B cell (primary cell): ENCODE results near the gene TWNK. TPM values are rescaled to one million over a fixed set of nuclear protein-coding genes. Genes with fewer than 3 reads are reported as not detected.

ENCODE experiments used
- ATAC-seq: fragments of 200-7000 bp; cut with Tn5 transposase; one replicate; pipeline ENCODE4 v1.10.0; 2021; ENCODE audit warnings: low read depth, mild to moderate bottlenecking, moderate number of reproducible peaks, moderate library complexity
- CTCF ChIA-PET: fragments of 350-600 bp; sonication (Branson Sonifier 250); formaldehyde crosslinking; loops from one replicate; lab custom pipeline; 2021; ENCODE audit warnings: antibody characterized with exemption, inconsistent platforms; lab: Charles Lee
- POLR2A ChIA-PET: fragments of 350-600 bp; sonication (Branson Sonifier 250); formaldehyde crosslinking; loops from one replicate; lab custom pipeline; 2021; ENCODE audit warnings: antibody characterized with exemption; lab: Charles Lee
- DNase-seq: peaks from one replicate; pipeline ENCODE4 v3.0.0; 2013
- H2AFZ ChIP-seq: 2 replicates; pipeline ENCODE4 v1.6.1; 2012; ENCODE audit warnings: mild to moderate bottlenecking, low read depth, low read length; ENCODE audit not compliant: insufficient read depth, poor library complexity, severe bottlenecking
- H3K27ac ChIP-seq, 2 donors: 1 replicate in 1 of 2; 2 replicates in 1 of 2; pipeline ENCODE4 v1.5.1; 2012 to 2013; ENCODE audit warnings: low read length in 2 of 2, mild to moderate bottlenecking in 2 of 2, moderate library complexity in 1 of 2
- H3K27me3 ChIP-seq, 4 experiments: fragments of 200-600 bp in 1 of 4; sonication (generic) in 1 of 4; replicated peaks in 1 of 4; 1 replicate in 2 of 4; 2 replicates in 2 of 4; pipeline versions ENCODE4 v1.6.1 to v1.7.0; 2013 to 2016; ENCODE audit warnings: low read length in 3 of 4, mild to moderate bottlenecking in 2 of 4, mixed read lengths in 1 of 4, moderate library complexity in 1 of 4; ENCODE audit not compliant: insufficient read depth in 4 of 4, control insufficient read depth in 3 of 4; ENCODE audit errors: control extremely low read depth in 1 of 4
- H3K36me3 ChIP-seq, 2 experiments: replicated peaks in 1 of 2; 1 replicate in 1 of 2; 2 replicates in 1 of 2; pipeline versions ENCODE4 v1.6.1 to v1.7.1; 2013; ENCODE audit warnings: low read length in 1 of 2; ENCODE audit not compliant: insufficient read depth in 2 of 2, control insufficient read depth in 1 of 2; ENCODE audit errors: control extremely low read depth in 1 of 2, extremely low read depth in 1 of 2
- H3K4me1 ChIP-seq, 2 donors: fragments of 200-600 bp in 1 of 2; sonication (generic) in 1 of 2; 1 replicate in 1 of 2; 2 replicates in 1 of 2; pipeline versions ENCODE4 v1.5.1 to v1.6.1; 2013 to 2017; ENCODE audit warnings: low read length in 2 of 2; ENCODE audit not compliant: control insufficient read depth in 2 of 2, insufficient read depth in 2 of 2
- H3K4me2 ChIP-seq: replicated peaks from 2 replicates; pipeline ENCODE3; 2012; ENCODE audit warnings: mild to moderate bottlenecking, low read depth, low read length; ENCODE audit not compliant: poor library complexity, severe bottlenecking
- H3K4me3 ChIP-seq, 5 experiments: fragments of 200-600 bp in 1 of 5; sonication (generic) in 1 of 5; 1 replicate in 3 of 5; 2 replicates in 2 of 5; pipeline versions ENCODE4 v1.5.1 to v1.7.0; 2011 to 2016; ENCODE audit warnings: low read length in 4 of 5, mild to moderate bottlenecking in 4 of 5, low read depth in 2 of 5, control low read depth in 1 of 5, moderate library complexity in 1 of 5; ENCODE audit not compliant: insufficient read depth in 1 of 5; ENCODE audit errors: control extremely low read depth in 1 of 5, extremely low read depth in 1 of 5
- H3K79me2 ChIP-seq: fragments of 200-600 bp; sonication (generic); one replicate; pipeline ENCODE4 v1.6.0; 2016; ENCODE audit warnings: low read length; ENCODE audit not compliant: control insufficient read depth, insufficient read depth
- H3K9ac ChIP-seq: fragments of 200-600 bp; sonication (generic); 2 replicates; pipeline ENCODE4 v1.6.1; 2017; ENCODE audit warnings: mild to moderate bottlenecking, low read length, moderate library complexity
- H3K9me3 ChIP-seq, 3 donors: one replicate each; pipeline versions ENCODE4 v1.6.1 to v1.7.1; 2013; ENCODE audit warnings: low read length in 2 of 3; ENCODE audit not compliant: control insufficient read depth in 2 of 3, insufficient read depth in 1 of 3; ENCODE audit errors: control extremely low read depth in 1 of 3
- H4K20me1 ChIP-seq: 2 replicates; pipeline ENCODE4 v1.6.0; 2012; ENCODE audit warnings: mild to moderate bottlenecking, low read length; ENCODE audit not compliant: insufficient read depth, control insufficient read depth, poor library complexity, severe bottlenecking
- H3K27ac Mint-ChIP-seq: one replicate; pipeline ENCODE4 v1.8.0; 2021; ENCODE audit warnings: mixed read lengths
- H3K27me3 Mint-ChIP-seq: one replicate; pipeline ENCODE4 v1.8.0; 2021; ENCODE audit warnings: mixed read lengths
- H3K4me1 Mint-ChIP-seq: one replicate; pipeline ENCODE4 v1.8.0; 2021; ENCODE audit warnings: mixed read lengths
- H3K4me3 Mint-ChIP-seq: one replicate; pipeline ENCODE4 v1.8.0; 2021; ENCODE audit warnings: mixed read lengths
- H3K9me3 Mint-ChIP-seq: one replicate; pipeline ENCODE4 v1.8.0; 2022; ENCODE audit warnings: mixed read lengths; ENCODE audit not compliant: insufficient read depth
- EZH2 ChIP-seq: IDR thresholded peaks from 2 replicates; pipeline ENCODE4 v1.6.1; 2012; ENCODE audit warnings: borderline replicate concordance, low read depth, mild to moderate bottlenecking, moderate library complexity, low read length; ENCODE audit not compliant: insufficient read depth, poor library complexity, severe bottlenecking
- WGBS: methylation state at CpG from one replicate; pipeline ENCODE4 v1.1.5; 2013; ENCODE audit warnings: missing lambda C conversion rate; ENCODE audit not compliant: insufficient coverage; 5-methylcytosine and 5-hydroxymethylcytosine counted together
- intact Hi-C: fragments of 100-400 bp; cut with micrococcal nuclease; formaldehyde crosslinking; loops from one replicate; pipeline ENCODE4 v1.10.0; 2022
- polyA plus RNA-seq: library from polyadenylated mRNA; depleted of rRNA; stranded (reverse); fragments of >200 nt; gene quantifications from 2 replicates; pipeline ENCODE4 v1.2.3, GENCODE V29; 2012
- total RNA-seq, 2 donors: library from RNA; stranded (reverse); fragments of 120-200 nt in 1 of 2; gene quantifications; 1 replicate in 1 of 2; 2 replicates in 1 of 2; pipeline versions ENCODE4 v1.2.3 to v1.2.4, GENCODE V29; 2013 to 2022
- TF ChIP-seq, protein P1 (sequence below): fragments of 200-600 bp; IDR thresholded peaks from one replicate; pipeline ENCODE4 v1.8.0; 2022; ENCODE audit warnings: antibody characterized with exemption, mild to moderate bottlenecking

Gene TWNK
- total and polyA plus RNA-seq, 2 donors (not counting 1 experiment from before 2014, with no cell fraction given), result 7.2 to 11.8 TPM

DNA sequence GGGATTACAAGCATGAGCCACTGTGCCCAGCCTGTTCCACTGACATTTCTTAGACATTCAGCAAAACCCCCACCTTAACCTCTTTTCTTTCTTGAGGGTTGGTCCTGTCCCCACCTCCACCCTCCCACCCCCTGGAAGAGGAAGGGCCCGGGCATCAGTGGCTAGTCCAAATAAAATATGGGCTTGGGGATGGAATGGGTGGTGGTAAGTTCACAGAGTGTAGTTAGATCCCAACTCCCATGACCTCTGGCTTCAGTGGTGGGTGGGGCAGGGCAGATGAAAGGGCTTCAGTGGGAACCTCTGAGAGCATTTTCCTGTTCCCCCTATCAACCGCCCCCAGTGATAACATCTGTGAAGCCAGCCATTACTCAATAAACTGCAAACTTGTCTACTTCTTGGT is 53.5 kb downstream of the TWNK start:
- Histone ChIP-seq H3K4me1 (peaks cover 6 to 15% of the 10 kb centered on the region in 2 donors), H3K79me2 (no peaks in the 10 kb centered on the region), H3K27ac (no peak overlapping the region), H3K9ac (no peak overlapping the region), H3K27me3 (peaks cover 0 to 6% (median 0%) of the 10 kb centered on the region in 4 experiments), H3K4me3 (no peak overlapping the region), H3K9me3 (no peaks in the 10 kb centered on the region), H2AFZ (no peak overlapping the region), H4K20me1 (no peaks in the 10 kb centered on the region), H3K4me2 (no peak overlapping the region), H3K36me3 (peaks cover 0 to 14% of the 10 kb centered on the region in 2 experiments)
- H3K4me3 Mint-ChIP-seq, result no peak overlapping the region
- H3K27me3 Mint-ChIP-seq, result peaks cover 4% of the 10 kb centered on the region
- intact Hi-C loops, result loop anchor here (1.0 to 5.0 kb wide), 4 partner anchors 9 to 311 kb away; partner anchors contain the start of gene BTRC
- H3K9me3 Mint-ChIP-seq, result no peaks in the 10 kb centered on the region
- TF ChIP-seq EZH2, result no peak
- TF ChIP-seq, protein P1, sequence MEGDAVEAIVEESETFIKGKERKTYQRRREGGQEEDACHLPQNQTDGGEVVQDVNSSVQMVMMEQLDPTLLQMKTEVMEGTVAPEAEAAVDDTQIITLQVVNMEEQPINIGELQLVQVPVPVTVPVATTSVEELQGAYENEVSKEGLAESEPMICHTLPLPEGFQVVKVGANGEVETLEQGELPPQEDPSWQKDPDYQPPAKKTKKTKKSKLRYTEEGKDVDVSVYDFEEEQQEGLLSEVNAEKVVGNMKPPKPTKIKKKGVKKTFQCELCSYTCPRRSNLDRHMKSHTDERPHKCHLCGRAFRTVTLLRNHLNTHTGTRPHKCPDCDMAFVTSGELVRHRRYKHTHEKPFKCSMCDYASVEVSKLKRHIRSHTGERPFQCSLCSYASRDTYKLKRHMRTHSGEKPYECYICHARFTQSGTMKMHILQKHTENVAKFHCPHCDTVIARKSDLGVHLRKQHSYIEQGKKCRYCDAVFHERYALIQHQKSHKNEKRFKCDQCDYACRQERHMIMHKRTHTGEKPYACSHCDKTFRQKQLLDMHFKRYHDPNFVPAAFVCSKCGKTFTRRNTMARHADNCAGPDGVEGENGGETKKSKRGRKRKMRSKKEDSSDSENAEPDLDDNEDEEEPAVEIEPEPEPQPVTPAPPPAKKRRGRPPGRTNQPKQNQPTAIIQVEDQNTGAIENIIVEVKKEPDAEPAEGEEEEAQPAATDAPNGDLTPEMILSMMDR, result no peak
- CTCF ChIA-PET, result interaction anchor here (0.7 to 7.8 kb wide), 17 partner anchors 10 to 1046 kb away, joined by 3 to 306 read pairs (median 4); partner anchors contain the start of genes KAZALD1, PDZD7 and SFXN3
- no peak for ATAC-seq
- POLR2A ChIA-PET, result interaction anchor here (0.7 kb wide), 1 partner anchor 30 kb away, joined by 12 read pairs; no protein-coding TSS in a partner anchor
- H3K4me1 Mint-ChIP-seq, result peaks cover 17% of the 10 kb centered on the region
- H3K27ac Mint-ChIP-seq, result no peak overlapping the region
- no peak for DNase-seq
- 29% methylated on average over 1 of the region's 2 CpGs for WGBS

DNA sequence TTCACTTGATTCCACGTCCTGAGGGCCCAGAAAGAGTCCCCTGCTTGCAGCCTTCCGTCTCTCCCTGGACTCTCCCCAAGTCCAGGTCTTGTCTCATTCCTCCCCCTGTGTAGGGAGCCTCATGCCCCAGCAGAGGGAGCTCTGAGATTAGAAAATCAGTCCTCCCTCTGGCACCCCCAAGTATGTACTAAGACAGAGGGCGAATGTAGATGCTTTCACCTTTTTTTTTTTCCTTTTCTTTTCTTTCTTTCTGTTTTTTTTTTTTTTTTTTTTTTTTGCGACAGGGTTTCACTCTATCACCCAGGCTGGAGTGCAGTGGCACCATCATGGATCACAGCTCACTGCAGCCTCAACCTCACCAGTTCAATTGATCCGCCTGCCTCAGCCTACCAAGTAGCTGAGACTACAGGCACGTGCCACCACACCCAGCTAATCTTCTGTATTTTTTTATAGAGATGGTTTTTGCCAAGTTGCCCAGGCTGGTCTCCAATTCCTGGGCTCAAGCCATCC is 54.0 kb downstream of the TWNK start:
- no peak overlapping the region for H3K4me2 ChIP-seq
- no peak overlapping the region for H2AFZ ChIP-seq
- H3K4me1 Mint-ChIP-seq, result peaks cover 17% of the 10 kb centered on the region
- peak overlapping the region; percentile 34 for H3K4me3 Mint-ChIP-seq
- intact Hi-C loops, result loop anchor here (1.0 to 5.0 kb wide), 4 partner anchors 9 to 311 kb away; partner anchors contain the start of gene BTRC
- H3K4me1 ChIP-seq, result peaks cover 6 to 15% of the 10 kb centered on the region in 2 donors
- 11% methylated on average over 2 of the region's 6 CpGs for WGBS
- TF ChIP-seq, protein P1, result peak; percentile 85
- TF ChIP-seq EZH2, result no peak
- H3K79me2 ChIP-seq, result no peaks in the 10 kb centered on the region
- H3K27ac Mint-ChIP-seq, result peak overlapping the region; percentile 50
- DNase-seq, result peak; percentile 84
- H3K9me3 Mint-ChIP-seq, result no peaks in the 10 kb centered on the region
- peak; percentile 81 for ATAC-seq
- no peak overlapping the region for H3K9ac ChIP-seq
- H3K27me3 ChIP-seq, result peaks cover 0 to 8% (median 0%) of the 10 kb centered on the region in 4 experiments
- no peak overlapping the region for H3K4me3 ChIP-seq
- CTCF ChIA-PET, result interaction anchor here (0.6 to 7.8 kb wide), 19 partner anchors 11 to 1047 kb away, joined by 3 to 306 read pairs (median 4); partner anchors contain the start of genes KAZALD1, PDZD7 and SFXN3
- peaks cover 0 to 13% of the 10 kb centered on the region in 2 experiments for H3K36me3 ChIP-seq
- no peaks in the 10 kb centered on the region for H3K9me3 ChIP-seq
- POLR2A ChIA-PET, result interaction anchor here (0.6 to 0.7 kb wide), 3 partner anchors 9 to 425 kb away, joined by 3 to 12 read pairs (median 3); no protein-coding TSS in a partner anchor
- H4K20me1 ChIP-seq, result no peaks in the 10 kb centered on the region
- peaks cover 6% of the 10 kb centered on the region for H3K27me3 Mint-ChIP-seq
- H3K27ac ChIP-seq, result no peak overlapping the region
